ENCODE measurements around the gene ERI2. TPM values are rescaled to one million over a fixed set of nuclear protein-coding genes. Genes with fewer than 3 reads are reported as not detected.
A peak's percentile ranks its signal among the peaks of the same experiment; 100 is the strongest.

Gene ERI2
- total RNA-seq, 1 experiment from 2014 or later: 22.4 TPM

DNA sequence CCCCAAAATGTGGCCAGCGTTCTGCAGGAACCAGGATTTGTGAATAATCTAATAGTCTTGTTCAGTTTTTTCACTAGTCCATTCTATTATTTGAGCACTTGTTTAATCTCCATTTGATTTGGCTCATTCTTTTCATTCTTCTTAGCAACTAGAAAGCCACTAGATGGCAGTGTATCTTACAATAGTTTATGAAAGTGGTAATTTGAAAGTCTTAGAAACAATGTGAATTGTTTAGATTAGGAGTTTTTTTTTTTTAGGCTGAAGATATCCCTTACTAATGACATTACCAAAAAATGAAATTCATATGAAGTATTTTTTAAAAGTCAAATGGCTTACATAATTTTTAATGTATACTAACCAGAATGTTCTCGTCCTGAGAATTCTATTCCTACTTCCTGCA is 6.7 kb downstream of the ERI2 start:
- H4K8ac ChIP-seq (replicated peaks; ENCODE audit: insufficient read length, low read depth, low read length): no peak overlapping the region
- no peaks in the 10 kb centered on the region for H3K23me2 ChIP-seq (ENCODE audit: insufficient read length, low read depth, low read length, poor library complexity, severe bottlenecking)
- H2BK5ac ChIP-seq (ENCODE audit: insufficient read length, low read length): no peak overlapping the region
- Mint-ChIP-seq H3K27me3 (ENCODE audit: low read depth) (no peaks in the 10 kb centered on the region), H3K27ac (no peak overlapping the region), H3K36me3 (ENCODE audit: insufficient read depth in 1 of 3, low read depth in 3 of 3) (peaks cover 0 to 21% (median 19%) of the 10 kb centered on the region in 3 experiments; a peak in 5 of 7 replicates), H3K4me3 (no peak overlapping the region), H3K4me1 (no peaks in the 10 kb centered on the region), H3K9me3 (no peaks in the 10 kb centered on the region)
- no peaks in the 10 kb centered on the region for H4K20me1 ChIP-seq (ENCODE audit: control insufficient read depth, insufficient read depth, insufficient read length)
- no peak overlapping the region for H2AK5ac ChIP-seq (ENCODE audit: insufficient read length, low read length)
- H3K4me1 ChIP-seq (ENCODE audit: insufficient read depth, low read length): no peaks in the 10 kb centered on the region
- no CpG with 5 or more reads among the region's 2 CpGs for WGBS (ENCODE audit: extremely low coverage, insufficient read length, low lambda C conversion rate)
- no peak overlapping the region for H3K23ac ChIP-seq (ENCODE audit: insufficient read length, low read depth, low read length)
- H3K27me3 ChIP-seq (ENCODE audit: insufficient read depth, low read length): no peaks in the 10 kb centered on the region
- H2BK20ac ChIP-seq (ENCODE audit: low read depth, low read length, poor library complexity, severe bottlenecking): no peak overlapping the region
- no peaks in the 10 kb centered on the region for H3K79me1 ChIP-seq (ENCODE audit: insufficient read depth, low read depth, low read length, poor library complexity, severe bottlenecking)
- DNase-seq: no peak
- no peak overlapping the region for H3K4me2 ChIP-seq (ENCODE audit: insufficient read depth, insufficient read length, low read length)
- H3T11ph ChIP-seq (ENCODE audit: low read length): no peak overlapping the region
- no peak overlapping the region for H2BK12ac ChIP-seq (ENCODE audit: insufficient read length, low read depth, low read length)
- no peak overlapping the region for H3K56ac ChIP-seq (ENCODE audit: insufficient read length, low read depth, low read length)
- H3K9me3 ChIP-seq (ENCODE audit: control insufficient read depth, low read depth, low read length): no peaks in the 10 kb centered on the region
- no peaks in the 10 kb centered on the region for H3K79me2 ChIP-seq (ENCODE audit: insufficient read depth, low read length)
- H3K18ac ChIP-seq (ENCODE audit: insufficient read length, low read depth, low read length): no peak overlapping the region
- no peak overlapping the region for H2AFZ ChIP-seq (ENCODE audit: low read length)
- no peak overlapping the region for H4K91ac ChIP-seq (ENCODE audit: insufficient read length, low read depth, low read length)
- H2BK120ac ChIP-seq (ENCODE audit: low read depth, low read length, poor library complexity, severe bottlenecking): no peak overlapping the region
- no peak overlapping the region for H3K4ac ChIP-seq (ENCODE audit: low read depth, low read length)
- no peak overlapping the region for H3K14ac ChIP-seq (ENCODE audit: insufficient read depth, low read length)
- TF ChIP-seq, protein P1, sequence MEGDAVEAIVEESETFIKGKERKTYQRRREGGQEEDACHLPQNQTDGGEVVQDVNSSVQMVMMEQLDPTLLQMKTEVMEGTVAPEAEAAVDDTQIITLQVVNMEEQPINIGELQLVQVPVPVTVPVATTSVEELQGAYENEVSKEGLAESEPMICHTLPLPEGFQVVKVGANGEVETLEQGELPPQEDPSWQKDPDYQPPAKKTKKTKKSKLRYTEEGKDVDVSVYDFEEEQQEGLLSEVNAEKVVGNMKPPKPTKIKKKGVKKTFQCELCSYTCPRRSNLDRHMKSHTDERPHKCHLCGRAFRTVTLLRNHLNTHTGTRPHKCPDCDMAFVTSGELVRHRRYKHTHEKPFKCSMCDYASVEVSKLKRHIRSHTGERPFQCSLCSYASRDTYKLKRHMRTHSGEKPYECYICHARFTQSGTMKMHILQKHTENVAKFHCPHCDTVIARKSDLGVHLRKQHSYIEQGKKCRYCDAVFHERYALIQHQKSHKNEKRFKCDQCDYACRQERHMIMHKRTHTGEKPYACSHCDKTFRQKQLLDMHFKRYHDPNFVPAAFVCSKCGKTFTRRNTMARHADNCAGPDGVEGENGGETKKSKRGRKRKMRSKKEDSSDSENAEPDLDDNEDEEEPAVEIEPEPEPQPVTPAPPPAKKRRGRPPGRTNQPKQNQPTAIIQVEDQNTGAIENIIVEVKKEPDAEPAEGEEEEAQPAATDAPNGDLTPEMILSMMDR (conservative IDR thresholded peaks at IDR 0.05): peak; percentile 62
- H3K9ac ChIP-seq (ENCODE audit: extremely low read depth, insufficient read length, low read length): no peak overlapping the region
- no peak overlapping the region for H4K5ac ChIP-seq (ENCODE audit: insufficient read length, low read depth, low read length)
- no peak overlapping the region for H2BK15ac ChIP-seq (ENCODE audit: low read depth, low read length)
- H3K27ac ChIP-seq (ENCODE audit: insufficient read length, low read depth, low read length): no peak overlapping the region

Data from H9 (cell line).